Cardiac fibroblast (primary cell): Measurements from ENCODE around the gene FN3K.

Source experiments
- DNase-seq, 2 donors: peaks; one replicate each; pipeline versions ENCODE4 v3.0.0 to v3.0.0-alpha.2; 2010; ENCODE audit warnings: low read depth in 2 of 2
- H3K4me3 ChIP-seq, 2 donors: replicated peaks in 1 of 2; 1 replicate in 1 of 2; 2 replicates in 1 of 2; pipeline ENCODE4 v1.5.1; 2011; ENCODE audit warnings: low read depth in 2 of 2, low read length in 2 of 2, mild to moderate bottlenecking in 2 of 2, moderate library complexity in 1 of 2
- TF ChIP-seq, protein P1 (sequence below): IDR thresholded peaks from one replicate; pipeline ENCODE4 v1.5.1; 2011; ENCODE audit warnings: low read depth, mild to moderate bottlenecking, low read length, inconsistent platforms

FN3K gene

DNA sequence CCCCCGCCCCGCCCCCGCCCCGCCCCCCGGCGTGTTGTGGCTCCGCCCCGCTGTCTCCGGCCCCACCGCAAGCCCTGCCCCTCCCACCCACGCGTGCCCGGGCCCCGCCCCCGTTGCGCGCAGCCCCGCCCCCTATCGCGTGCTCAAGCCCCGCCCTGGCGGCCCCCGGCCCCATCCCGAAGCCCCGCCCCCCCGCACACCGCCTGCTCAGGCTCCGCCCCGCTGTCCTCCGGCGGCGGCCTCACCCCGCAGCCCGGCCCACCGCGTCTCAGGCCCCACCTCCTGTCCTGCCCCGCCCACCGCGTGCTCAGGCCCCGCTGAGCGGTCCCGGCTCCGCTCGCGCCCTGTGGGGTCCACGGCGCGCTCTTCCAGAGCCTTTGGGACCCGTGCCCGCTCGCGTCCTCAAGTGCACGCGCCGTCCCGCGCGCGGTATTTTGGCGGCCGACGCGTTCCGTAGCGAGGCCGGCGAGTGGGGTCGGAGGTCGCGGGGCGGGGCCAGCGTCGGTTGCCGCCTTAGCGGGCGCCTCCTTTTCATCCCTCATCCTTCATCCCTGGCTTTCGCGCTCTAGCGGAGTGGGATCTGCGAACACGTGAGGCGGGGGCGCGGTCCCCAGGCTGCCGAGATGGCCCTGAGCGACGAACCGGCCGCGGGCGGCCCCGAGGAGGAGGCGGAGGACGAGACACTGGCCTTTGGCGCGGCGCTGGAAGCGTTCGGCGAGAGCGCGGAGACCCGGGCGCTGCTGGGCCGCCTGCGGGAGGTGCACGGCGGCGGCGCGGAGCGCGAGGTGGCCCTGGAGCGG is 16.4 kb downstream of the FN3K start, which contains the start of gene TBCD:
TSS of gene TBCD (plus strand) at position 495 of the 800 bp plus-strand sequence. CDS start at position 624, 129 bp downstream.
- TF ChIP-seq, protein P1, sequence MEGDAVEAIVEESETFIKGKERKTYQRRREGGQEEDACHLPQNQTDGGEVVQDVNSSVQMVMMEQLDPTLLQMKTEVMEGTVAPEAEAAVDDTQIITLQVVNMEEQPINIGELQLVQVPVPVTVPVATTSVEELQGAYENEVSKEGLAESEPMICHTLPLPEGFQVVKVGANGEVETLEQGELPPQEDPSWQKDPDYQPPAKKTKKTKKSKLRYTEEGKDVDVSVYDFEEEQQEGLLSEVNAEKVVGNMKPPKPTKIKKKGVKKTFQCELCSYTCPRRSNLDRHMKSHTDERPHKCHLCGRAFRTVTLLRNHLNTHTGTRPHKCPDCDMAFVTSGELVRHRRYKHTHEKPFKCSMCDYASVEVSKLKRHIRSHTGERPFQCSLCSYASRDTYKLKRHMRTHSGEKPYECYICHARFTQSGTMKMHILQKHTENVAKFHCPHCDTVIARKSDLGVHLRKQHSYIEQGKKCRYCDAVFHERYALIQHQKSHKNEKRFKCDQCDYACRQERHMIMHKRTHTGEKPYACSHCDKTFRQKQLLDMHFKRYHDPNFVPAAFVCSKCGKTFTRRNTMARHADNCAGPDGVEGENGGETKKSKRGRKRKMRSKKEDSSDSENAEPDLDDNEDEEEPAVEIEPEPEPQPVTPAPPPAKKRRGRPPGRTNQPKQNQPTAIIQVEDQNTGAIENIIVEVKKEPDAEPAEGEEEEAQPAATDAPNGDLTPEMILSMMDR, result no peak
- peak within 1 kb of the TSS; percentile 65 to 91 for H3K4me3 ChIP-seq
- DNase-seq, result peak; percentile 91 to 96

DNA sequence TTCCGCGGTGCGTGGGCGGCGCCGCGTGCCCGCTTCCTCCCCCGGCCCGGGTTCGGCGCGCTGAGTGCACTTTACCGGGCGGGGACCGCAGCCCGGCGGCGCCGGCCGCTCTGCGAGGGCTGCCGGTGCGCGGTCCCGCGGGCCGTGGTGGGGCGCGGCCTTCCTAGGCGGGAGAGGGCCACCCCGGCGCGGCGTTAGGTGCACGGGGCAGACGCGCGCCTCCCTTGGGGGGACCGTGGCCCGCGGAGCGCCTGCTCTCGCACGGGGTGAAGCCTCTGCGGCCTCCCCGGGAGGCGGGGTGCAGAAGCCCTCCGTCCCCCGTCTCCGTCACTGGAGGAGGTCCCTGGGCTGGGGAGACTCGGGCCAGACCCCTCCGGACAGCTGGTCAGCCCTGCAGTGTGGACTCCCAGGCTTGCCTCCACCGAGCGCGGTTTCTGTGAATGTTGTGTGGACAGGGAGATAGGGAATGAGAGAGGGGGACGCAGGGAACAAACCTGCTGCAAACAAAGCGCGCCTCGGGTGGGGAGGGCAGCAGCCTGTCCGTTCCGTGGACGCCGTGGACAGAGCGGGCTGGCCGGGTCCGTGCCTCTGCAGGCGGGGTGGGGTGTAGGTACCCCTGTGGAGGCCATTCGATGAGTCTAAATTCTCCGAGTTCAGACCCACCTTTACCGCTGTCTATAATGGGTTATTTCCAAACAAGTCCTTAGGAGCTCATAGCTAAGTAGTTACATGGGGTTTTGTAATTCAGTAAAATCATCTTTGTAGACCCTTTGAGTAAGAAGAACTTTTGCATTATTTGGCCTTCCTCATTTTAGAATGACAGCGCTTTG is 17.2 kb downstream of the FN3K start:
- H3K4me3 ChIP-seq, result peak overlapping the region; percentile 65 to 91
- TF ChIP-seq, protein P1, result no peak
- peak; percentile 17 to 25 for DNase-seq

DNA sequence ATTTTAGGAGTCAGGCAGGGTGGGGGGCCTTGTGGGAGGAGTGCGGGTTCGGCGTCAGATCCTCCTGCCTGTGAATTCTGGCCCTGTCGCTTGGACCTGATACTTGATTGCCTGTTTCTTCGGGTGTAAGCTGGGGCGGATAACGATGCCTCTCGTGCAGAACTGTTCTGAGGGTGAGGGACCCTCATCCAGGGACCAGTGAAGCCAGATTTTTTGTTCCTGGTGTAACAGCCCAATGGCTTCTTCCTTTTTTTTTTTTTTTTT is 17.7 kb downstream of the FN3K start:
- no peak for DNase-seq
- peak overlapping the region; percentile 65 to 91 for H3K4me3 ChIP-seq
- TF ChIP-seq, protein P1, result no peak

DNA sequence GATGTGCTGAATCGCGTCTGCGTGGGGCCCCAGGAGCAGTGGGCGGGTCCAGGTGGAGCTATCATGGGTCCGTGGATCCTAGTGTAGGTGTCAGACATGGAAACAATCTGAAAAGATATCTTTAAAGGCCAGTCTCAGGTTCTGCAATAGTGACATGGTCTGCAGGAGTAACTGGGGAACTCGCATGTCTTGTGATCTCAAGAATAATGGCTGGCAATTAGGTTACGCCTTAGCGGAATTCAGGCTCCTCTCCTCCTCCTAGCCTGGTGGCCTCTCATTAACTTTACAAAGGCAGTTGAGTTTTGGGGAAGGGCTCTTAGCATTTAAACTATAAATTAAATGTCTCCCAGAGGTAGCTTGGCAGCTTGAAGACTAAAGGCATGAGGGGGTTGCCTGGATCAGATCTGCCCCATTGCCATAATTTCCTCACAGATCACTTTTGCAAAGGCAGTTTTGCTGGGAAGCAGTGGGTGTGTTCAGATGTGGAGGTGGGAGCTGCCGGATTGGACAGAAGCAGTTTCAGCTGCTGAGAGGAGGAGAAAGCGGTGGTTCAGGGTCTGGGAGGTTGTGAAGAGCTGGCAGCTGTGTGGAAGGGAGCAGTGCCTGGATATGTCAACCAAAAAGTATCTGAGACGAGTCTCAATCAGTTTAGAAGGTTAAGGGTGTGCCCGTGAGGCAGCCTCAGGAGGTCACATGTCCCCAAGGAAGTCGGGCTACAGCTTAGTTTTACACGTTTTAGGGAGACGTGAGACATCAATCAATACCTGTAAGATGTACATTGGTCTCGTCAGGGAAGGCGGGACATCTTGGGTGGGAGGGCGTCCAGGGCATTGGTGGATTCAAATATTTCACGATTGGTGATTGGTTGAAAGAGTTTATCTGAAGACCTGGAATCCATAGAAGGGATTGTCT is 19.1 kb downstream of the FN3K start:
- TF ChIP-seq, protein P1, result no peak
- DNase-seq, result peak in 1 of 2 donors; percentile 15
- no peak overlapping the region for H3K4me3 ChIP-seq

DNA sequence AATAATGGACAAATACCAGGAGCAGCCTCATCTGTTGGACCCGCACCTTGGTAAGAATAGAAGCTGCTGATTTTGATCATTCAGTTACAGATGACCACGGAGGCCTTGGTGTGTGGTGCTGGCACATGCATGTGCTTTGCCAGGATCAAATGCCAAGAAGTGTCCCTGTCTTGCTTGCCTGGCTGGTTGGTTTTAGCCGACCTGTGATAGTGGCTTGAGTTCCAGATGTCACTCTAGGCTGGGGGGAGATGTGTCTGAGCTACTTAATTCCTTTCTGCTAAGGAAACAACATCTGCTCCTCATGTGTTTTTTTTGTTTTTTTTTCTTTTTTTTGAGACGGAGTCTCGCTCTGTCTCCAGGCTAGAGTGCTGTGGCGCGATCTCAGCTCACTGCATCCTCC is 20.8 kb downstream of the FN3K start:
- H3K4me3 ChIP-seq, result no peak overlapping the region
- DNase-seq, result no peak
- TF ChIP-seq, protein P1, result no peak

DNA sequence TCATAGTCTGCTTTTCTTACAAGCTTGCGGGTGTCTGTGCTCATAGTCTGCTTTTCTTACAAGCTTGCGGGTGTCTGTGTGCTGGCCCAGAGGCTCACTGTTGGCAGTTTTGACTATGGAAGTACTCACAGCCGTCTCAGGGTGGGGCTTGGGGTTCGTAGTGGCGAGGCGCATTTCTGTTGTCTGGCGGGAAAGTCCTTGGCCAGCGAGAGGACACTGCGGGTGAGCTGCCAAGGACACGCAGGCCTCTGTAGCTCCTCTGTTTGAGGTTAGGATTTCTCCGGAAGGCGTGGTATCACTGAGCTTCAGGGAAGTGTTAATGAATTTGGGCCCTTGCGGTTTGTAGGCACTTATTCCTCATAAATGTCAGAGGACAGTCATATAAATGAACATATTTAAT is 30.0 kb downstream of the FN3K start:
- DNase-seq, result no peak
- TF ChIP-seq, protein P1, result no peak

More for the DNA sequence above, 30.0 kb downstream of the FN3K start:
- H3K4me3 ChIP-seq, result no peak overlapping the region
